Effector memory CD8-positive, alpha-beta T cell (primary cell): ENCODE measurements around the gene BARHL2.

Experiments
- ATAC-seq: fragments of 150-1000 bp; cut with Tn5 transposase; replicated peaks from 2 replicates; pipeline ENCODE4 v1.10.0; 2021; ENCODE audit warnings: mild to moderate bottlenecking, moderate library complexity
- DNase-seq, 3 experiments: peaks; one replicate each; pipeline ENCODE4 v3.0.0; 2021
- H3K27ac Mint-ChIP-seq, 2 donors: one replicate each; pipeline ENCODE4 v1.8.0; 2022; ENCODE audit warnings: mild to moderate bottlenecking in 2 of 2, mixed read lengths in 2 of 2, moderate library complexity in 2 of 2
- H3K27me3 Mint-ChIP-seq, 2 donors: one replicate each; pipeline ENCODE4 v1.8.0; 2022; ENCODE audit warnings: mixed read lengths in 2 of 2
- H3K36me3 Mint-ChIP-seq: one replicate; pipeline ENCODE4 v1.8.0; 2022; ENCODE audit warnings: mild to moderate bottlenecking, moderate library complexity, mixed read lengths; ENCODE audit not compliant: insufficient read depth
- H3K4me1 Mint-ChIP-seq, 2 donors: one replicate each; pipeline ENCODE4 v1.8.0; 2022; ENCODE audit warnings: low read depth in 2 of 2, mixed read lengths in 2 of 2
- H3K4me3 Mint-ChIP-seq, 2 donors: one replicate each; pipeline ENCODE4 v1.8.0; 2022; ENCODE audit warnings: mild to moderate bottlenecking in 2 of 2, mixed read lengths in 2 of 2, moderate library complexity in 2 of 2
- H3K9me3 Mint-ChIP-seq, 2 donors: one replicate each; pipeline ENCODE4 v1.8.0; 2022; ENCODE audit warnings: mixed read lengths in 2 of 2

The BARHL2 gene

GRCh38 chr1:90712153-90712856 lies 4.8 kb downstream of the BARHL2 start:
- Mint-ChIP-seq H3K4me3 (no peak overlapping the region), H3K27me3 (peaks cover 99 to 100% of the 10 kb centered on the region in 2 donors), H3K4me1 (peaks cover 14 to 15% of the 10 kb centered on the region in 2 donors), H3K27ac (no peak overlapping the region), H3K9me3 (no peaks in the 10 kb centered on the region), H3K36me3 (peaks cover 15% of the 10 kb centered on the region)
- ATAC-seq (no peak), DNase-seq (no peak)

GRCh38 chr1:90711696-90712095 lies 5.4 kb downstream of the BARHL2 start:
- ATAC-seq (no peak), DNase-seq (no peak)
- Mint-ChIP-seq H3K36me3 (peaks cover 10% of the 10 kb centered on the region), H3K9me3 (no peaks in the 10 kb centered on the region), H3K4me3 (no peak overlapping the region), H3K27ac (no peak overlapping the region), H3K27me3 (peaks cover 99 to 100% of the 10 kb centered on the region in 2 donors), H3K4me1 (peaks cover 15 to 16% of the 10 kb centered on the region in 2 donors)

GRCh38 chr1:90710579-90711536 lies 6.2 kb downstream of the BARHL2 start:
- H3K4me1 Mint-ChIP-seq: peaks cover 17 to 18% of the 10 kb centered on the region in 2 donors

GRCh38 chr1:90709535-90709934 lies 7.6 kb downstream of the BARHL2 start:
- no peak for ATAC-seq
- Mint-ChIP-seq H3K27ac (no peak overlapping the region), H3K9me3 (no peaks in the 10 kb centered on the region), H3K36me3 (peaks cover 3% of the 10 kb centered on the region), H3K4me3 (no peak overlapping the region), H3K4me1 (peaks cover 18% of the 10 kb centered on the region in 2 donors), H3K27me3 (peaks cover 97 to 100% of the 10 kb centered on the region in 2 donors)
- no peak for DNase-seq

More at GRCh38 chr1:90710579-90711536, 6.2 kb downstream of the BARHL2 start:
- ATAC-seq (no peak), DNase-seq (no peak)
- H3K27ac Mint-ChIP-seq: no peak overlapping the region
- peaks cover 99 to 100% of the 10 kb centered on the region in 2 donors for H3K27me3 Mint-ChIP-seq
- H3K9me3 Mint-ChIP-seq: no peaks in the 10 kb centered on the region
- no peak overlapping the region for H3K4me3 Mint-ChIP-seq
- H3K36me3 Mint-ChIP-seq: peaks cover 4% of the 10 kb centered on the region

GRCh38 chr1:90708826-90709225 lies 8.3 kb downstream of the BARHL2 start:
- H3K9me3 Mint-ChIP-seq: no peaks in the 10 kb centered on the region
- DNase-seq (no peak), ATAC-seq (no peak)
- H3K27me3 Mint-ChIP-seq: peaks cover 94 to 100% of the 10 kb centered on the region in 2 donors
- no peak overlapping the region for H3K27ac Mint-ChIP-seq
- H3K4me3 Mint-ChIP-seq: no peak overlapping the region
- H3K36me3 Mint-ChIP-seq: peaks cover 3% of the 10 kb centered on the region
- peaks cover 16 to 18% of the 10 kb centered on the region in 2 donors for H3K4me1 Mint-ChIP-seq

GRCh38 chr1:90708236-90708786 lies 8.8 kb downstream of the BARHL2 start:
- no peak for ATAC-seq
- Mint-ChIP-seq H3K27ac (no peak overlapping the region), H3K4me1 (peaks cover 13 to 14% of the 10 kb centered on the region in 2 donors), H3K36me3 (peaks cover 3% of the 10 kb centered on the region), H3K9me3 (no peaks in the 10 kb centered on the region), H3K4me3 (no peak overlapping the region), H3K27me3 (peaks cover 89 to 100% of the 10 kb centered on the region in 2 donors)
- no peak for DNase-seq

- no peak overlapping the region for H3K27ac Mint-ChIP-seq
- H3K4me3 Mint-ChIP-seq: no peak overlapping the region
- H3K27me3 Mint-ChIP-seq: peaks cover 82 to 96% of the 10 kb centered on the region in 2 donors
- H3K4me1 Mint-ChIP-seq: peaks cover 11 to 14% of the 10 kb centered on the region in 2 donors
- ATAC-seq: no peak
- peaks cover 3% of the 10 kb centered on the region for H3K36me3 Mint-ChIP-seq
- no peak for DNase-seq
- no peaks in the 10 kb centered on the region for H3K9me3 Mint-ChIP-seq
Measured at GRCh38 chr1:90707363-90707710, 9.8 kb downstream of the BARHL2 start.

- DNase-seq (no peak), ATAC-seq (peak; percentile 46)
- peaks cover 82 to 96% of the 10 kb centered on the region in 2 donors for H3K27me3 Mint-ChIP-seq
- no peaks in the 10 kb centered on the region for H3K9me3 Mint-ChIP-seq
- H3K27ac Mint-ChIP-seq: no peak overlapping the region
- H3K4me1 Mint-ChIP-seq: peaks cover 11 to 13% of the 10 kb centered on the region in 2 donors
- peak overlapping the region in 1 of 2 donors; percentile 45 for H3K4me3 Mint-ChIP-seq
- H3K36me3 Mint-ChIP-seq: peaks cover 3% of the 10 kb centered on the region
Measured at GRCh38 chr1:90706437-90707362, 10.4 kb downstream of the BARHL2 start.

- Mint-ChIP-seq H3K27me3 (peaks cover 78 to 96% of the 10 kb centered on the region in 2 donors), H3K27ac (no peak overlapping the region)
Measured at GRCh38 chr1:90705956-90706355, 11.1 kb downstream of the BARHL2 start.

GRCh38 chr1:90704817-90705216 lies 12.3 kb downstream of the BARHL2 start:
- Mint-ChIP-seq H3K4me1 (peaks cover 9 to 11% of the 10 kb centered on the region in 2 donors), H3K36me3 (no peaks in the 10 kb centered on the region), H3K27ac (no peak overlapping the region), H3K9me3 (no peaks in the 10 kb centered on the region), H3K27me3 (peaks cover 69 to 86% of the 10 kb centered on the region in 2 donors), H3K4me3 (no peak overlapping the region)
- DNase-seq: no peak
- ATAC-seq: no peak

More at GRCh38 chr1:90705956-90706355, 11.1 kb downstream of the BARHL2 start:
- Mint-ChIP-seq H3K4me1 (peaks cover 10 to 11% of the 10 kb centered on the region in 2 donors), H3K4me3 (peak overlapping the region in 1 of 2 donors; percentile 45), H3K36me3 (peaks cover 1% of the 10 kb centered on the region), H3K9me3 (no peaks in the 10 kb centered on the region)
- ATAC-seq (no peak), DNase-seq (no peak)

GRCh38 chr1:90694846-90695245 lies 22.3 kb downstream of the BARHL2 start:
- Mint-ChIP-seq H3K27ac (no peak overlapping the region), H3K36me3 (no peaks in the 10 kb centered on the region), H3K27me3 (peaks cover 39 to 55% of the 10 kb centered on the region in 2 donors), H3K9me3 (no peaks in the 10 kb centered on the region), H3K4me3 (no peak overlapping the region), H3K4me1 (no peaks in the 10 kb centered on the region)
- DNase-seq: no peak
- no peak for ATAC-seq

- Mint-ChIP-seq H3K4me1 (no peaks in the 10 kb centered on the region), H3K9me3 (no peaks in the 10 kb centered on the region), H3K27me3 (peaks cover 38 to 41% of the 10 kb centered on the region in 2 donors), H3K4me3 (no peak overlapping the region), H3K36me3 (no peaks in the 10 kb centered on the region), H3K27ac (no peak overlapping the region)
- DNase-seq (no peak), ATAC-seq (no peak)
Measured at GRCh38 chr1:90687747-90688146, 29.4 kb downstream of the BARHL2 start.
